GM21529 (cell line): Measurements from ENCODE around the gene FGF12.
A peak's percentile ranks its signal among the peaks of the same experiment; 100 is the strongest.

Experiments used
- ATAC-seq: cut with Tn5 transposase; IDR thresholded peaks from one replicate; pipeline ENCODE4 v1.9.1; 2021; ENCODE audit not compliant: unreplicated experiment

FGF12 gene

GRCh38 chr3:192130534-192131132, 596.7 kb downstream of the FGF12 start:
- peak; percentile 80 for ATAC-seq

DNA sequence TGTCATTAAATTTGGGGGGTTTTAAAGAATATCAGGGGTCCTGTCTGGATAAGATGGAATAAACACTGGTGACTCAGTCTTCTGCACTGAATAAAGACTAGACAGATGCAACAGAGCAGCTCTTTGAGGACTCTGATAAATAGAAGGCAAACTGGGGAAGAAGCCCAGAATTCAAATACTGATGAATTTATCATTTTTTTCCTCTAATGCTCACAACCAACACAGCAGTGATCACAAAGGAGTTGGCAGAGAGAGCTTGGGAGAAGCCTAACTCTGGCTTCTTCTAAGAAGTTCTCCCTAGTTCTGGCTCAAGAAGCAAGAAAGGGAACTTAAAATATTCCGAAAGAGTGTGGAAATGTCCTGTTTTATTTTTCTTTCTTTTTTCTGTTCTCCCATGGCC, 597.8 kb downstream of the FGF12 start:
- no peak for ATAC-seq

DNA sequence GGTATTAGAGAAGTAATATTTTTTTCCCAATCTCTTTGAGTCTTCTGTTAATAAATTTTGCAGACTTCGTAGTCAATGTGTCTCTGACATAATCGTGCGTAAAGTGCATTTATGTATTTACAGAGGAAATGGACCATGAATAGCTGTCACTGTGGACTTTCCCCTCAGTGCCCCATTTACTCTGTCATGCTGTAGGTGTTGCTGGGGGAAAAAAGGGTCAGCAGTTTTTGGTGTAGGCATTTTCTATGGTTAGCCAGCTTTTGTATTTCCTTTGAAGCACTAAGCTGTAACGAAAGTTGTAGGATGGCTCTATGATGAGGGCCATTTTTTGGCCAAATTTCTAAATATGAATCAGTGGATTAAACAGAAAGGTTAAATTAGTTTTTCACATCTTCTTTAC, 598.4 kb downstream of the FGF12 start:
- peak; percentile 79 for ATAC-seq

- no peak for ATAC-seq
Measured at GRCh38 chr3:192128060-192128459, 599.3 kb downstream of the FGF12 start.

DNA sequence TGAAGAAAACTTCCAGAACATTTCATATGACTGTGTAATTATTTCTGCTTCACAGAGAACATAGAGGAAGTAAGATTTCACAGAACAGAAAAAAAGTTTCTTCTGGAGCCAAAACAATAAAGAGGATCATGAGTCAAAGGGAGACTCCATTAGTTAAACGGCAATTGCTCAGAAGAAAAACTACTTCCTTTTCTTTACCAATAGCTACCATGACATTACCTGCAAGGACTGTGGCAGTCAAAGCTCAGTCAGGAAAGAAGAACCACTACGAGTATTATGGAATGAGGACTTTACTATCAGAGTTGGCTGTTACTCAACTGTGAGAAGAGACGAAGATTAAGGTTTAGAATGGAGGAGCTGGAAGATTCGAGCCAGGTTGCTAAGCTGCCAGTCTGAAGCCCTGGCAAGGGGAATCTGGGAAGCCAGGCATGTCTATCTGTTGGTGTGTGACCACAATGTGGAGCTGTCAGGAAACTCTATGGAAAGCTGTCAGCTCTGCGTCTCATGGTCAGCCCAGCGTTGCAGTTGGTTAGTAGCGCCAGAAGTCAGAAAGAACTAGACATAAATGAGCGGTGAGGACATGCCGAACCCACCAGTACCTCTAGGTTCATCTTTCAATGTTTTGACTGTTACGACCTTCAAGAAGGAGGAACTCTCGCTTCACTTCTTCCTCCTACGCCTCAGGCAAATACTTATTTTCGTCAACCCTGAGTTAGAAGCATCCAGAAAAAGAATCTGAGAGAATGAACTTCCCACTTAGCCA, 604.3 kb downstream of the FGF12 start:
- ATAC-seq = peak; percentile 85

DNA sequence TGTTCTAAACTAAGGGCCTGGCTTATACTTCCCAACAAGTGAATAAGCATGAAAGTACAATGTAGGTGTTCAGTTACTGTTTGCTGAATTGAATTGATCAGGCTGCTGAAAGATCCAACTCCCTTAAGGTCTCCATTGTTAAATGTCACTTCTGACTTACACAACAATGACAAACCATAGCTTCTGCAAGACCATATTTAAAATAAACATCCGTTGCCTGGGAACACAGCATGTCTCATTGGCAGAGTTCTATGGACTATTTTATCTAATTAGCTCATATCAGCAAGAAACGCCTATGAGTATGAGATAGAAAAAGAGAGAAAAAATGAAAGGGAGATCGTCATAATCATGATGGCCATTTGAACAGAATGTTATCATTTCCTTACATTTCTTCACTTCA, 605.4 kb downstream of the FGF12 start:
- ATAC-seq = no peak

- no peak for ATAC-seq
Measured at GRCh38 chr3:192108820-192109219, 618.5 kb downstream of the FGF12 start.

DNA sequence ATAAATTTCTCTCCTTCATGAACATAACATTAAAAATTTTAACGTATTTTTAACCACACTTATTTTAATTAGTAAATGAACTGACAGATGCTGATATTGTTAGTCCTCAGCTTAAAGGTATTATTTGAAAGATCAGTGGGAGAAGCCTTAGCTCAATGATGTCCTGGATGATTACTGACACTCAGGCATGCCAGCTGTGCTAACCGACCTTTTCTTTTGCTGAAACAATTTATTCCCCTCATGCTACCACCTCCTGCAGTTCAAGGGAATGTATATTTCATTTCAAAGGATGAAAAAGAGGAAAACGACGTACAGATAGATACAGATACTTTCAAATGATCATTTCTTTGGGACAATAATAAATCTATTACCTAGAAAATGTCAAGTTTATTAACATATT, 620.8 kb downstream of the FGF12 start:
- no peak for ATAC-seq

GRCh38 chr3:192092388-192093005, 634.8 kb downstream of the FGF12 start:
- ATAC-seq = peak; percentile 72

GRCh38 chr3:192091831-192092230, 635.5 kb downstream of the FGF12 start:
- ATAC-seq = no peak

DNA sequence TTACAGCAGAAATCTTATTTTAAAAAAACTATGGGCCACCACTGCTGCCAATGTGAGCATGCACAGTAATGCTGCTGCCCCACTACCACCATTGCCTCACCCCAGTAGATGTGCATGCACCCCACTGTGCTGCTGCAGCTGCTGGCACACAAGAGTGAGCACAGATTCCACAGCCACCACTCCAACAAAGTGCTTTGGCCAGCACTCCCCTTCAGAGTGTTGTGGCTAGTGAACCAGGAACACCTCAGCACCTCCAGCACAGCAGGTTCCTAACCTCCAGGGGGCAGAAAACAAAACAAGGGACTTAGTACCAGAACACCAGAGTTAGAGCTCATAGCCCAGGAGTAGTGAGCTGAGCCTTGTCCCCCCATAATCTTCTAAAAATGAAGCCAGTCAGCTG, 636.8 kb downstream of the FGF12 start:
- peak; percentile 79 for ATAC-seq
